KMS-11 (cell line): ENCODE data around the gene PROC.
A peak's percentile ranks its signal among the peaks of the same experiment; 100 is the strongest.

Experiments used
- H2AFZ ChIP-seq: fragments of 200-600 bp; sonication (generic); 2 replicates; pipeline ENCODE4 v1.6.1; 2016; ENCODE audit warnings: antibody characterized with exemption, mixed run types, low read depth
- H3K27ac ChIP-seq: fragments of 200-600 bp; sonication (generic); 2 replicates; pipeline ENCODE4 v1.6.1; 2016; ENCODE audit warnings: mild to moderate bottlenecking, mixed run types
- H3K27me3 ChIP-seq: fragments of 200-600 bp; sonication (generic); 2 replicates; pipeline ENCODE4 v1.6.1; 2017; ENCODE audit warnings: mild to moderate bottlenecking, low read depth, mixed run types, moderate library complexity; ENCODE audit not compliant: insufficient read depth
- H3K36me3 ChIP-seq: fragments of 200-600 bp; sonication (generic); 2 replicates; pipeline ENCODE4 v1.6.1; 2017; ENCODE audit warnings: mild to moderate bottlenecking, mixed run types; ENCODE audit not compliant: insufficient read depth
- H3K4me1 ChIP-seq: fragments of 200-600 bp; sonication (generic); 2 replicates; pipeline ENCODE4 v1.6.1; 2016; ENCODE audit warnings: mild to moderate bottlenecking, low read depth, mixed run types; ENCODE audit not compliant: poor library complexity, severe bottlenecking
- H3K4me2 ChIP-seq: fragments of 200-600 bp; sonication (generic); 2 replicates; pipeline ENCODE4 v1.7.0; 2016; ENCODE audit warnings: mild to moderate bottlenecking, mixed run types
- H3K4me3 ChIP-seq: fragments of 200-600 bp; sonication (generic); IDR thresholded peaks from 2 replicates; pipeline ENCODE4 v1.6.1; 2017; ENCODE audit warnings: low read depth, low read length, mixed read lengths; ENCODE audit not compliant: insufficient read depth
- H3K79me2 ChIP-seq: fragments of 200-600 bp; sonication (generic); 2 replicates; pipeline ENCODE4 v1.6.1; 2016; ENCODE audit warnings: low read depth, mixed run types; ENCODE audit not compliant: insufficient read depth
- H3K9ac ChIP-seq: fragments of 200-600 bp; sonication (generic); 2 replicates; pipeline ENCODE4 v1.6.1; 2016; ENCODE audit warnings: mild to moderate bottlenecking, mixed run types
- H4K20me1 ChIP-seq: fragments of 200-600 bp; sonication (generic); 2 replicates; pipeline ENCODE4 v1.6.1; 2016; ENCODE audit warnings: mild to moderate bottlenecking, mixed run types; ENCODE audit not compliant: insufficient read depth
- CTCF ChIP-seq: fragments of 200-600 bp; sonication (generic); conservative IDR thresholded peaks from 2 replicates; pipeline ENCODE4 v1.6.1; 2017; ENCODE audit warnings: low read depth, mild to moderate bottlenecking, antibody characterized with exemption, low read length, moderate library complexity, mixed read lengths

Gene PROC

GRCh38 chr2:127381762-127382161 is 36.5 kb upstream of the PROC start:
- no peak overlapping the region for H3K4me3 ChIP-seq
- no peak overlapping the region for H3K9ac ChIP-seq
- peaks cover 84% of the 10 kb centered on the region; the same call in 1 of the 2 replicates for H3K79me2 ChIP-seq
- no peak overlapping the region for H3K4me2 ChIP-seq
- H4K20me1 ChIP-seq, result no peaks in the 10 kb centered on the region
- H2AFZ ChIP-seq, result no peak overlapping the region
- no peaks in the 10 kb centered on the region for H3K27me3 ChIP-seq
- no peak for TF ChIP-seq CTCF
- H3K36me3 ChIP-seq, result no peaks in the 10 kb centered on the region
- no peak overlapping the region for H3K27ac ChIP-seq
- peaks cover 12% of the 10 kb centered on the region for H3K4me1 ChIP-seq

GRCh38 chr2:127382831-127383230 is 35.4 kb upstream of the PROC start:
- H4K20me1 ChIP-seq, result no peaks in the 10 kb centered on the region

GRCh38 chr2:127384529-127384928 is 33.7 kb upstream of the PROC start:
- Histone ChIP-seq H3K36me3 (no peaks in the 10 kb centered on the region), H3K4me1 (peaks cover 24% of the 10 kb centered on the region), H2AFZ (no peak overlapping the region), H3K9ac (no peak overlapping the region), H3K4me3 (no peak overlapping the region), H3K79me2 (peaks cover 63% of the 10 kb centered on the region; the same call in 1 of the 2 replicates), H3K27ac (no peak overlapping the region), H3K4me2 (no peak overlapping the region), H3K27me3 (no peaks in the 10 kb centered on the region), H4K20me1 (no peaks in the 10 kb centered on the region)
- TF ChIP-seq CTCF, result no peak

More at GRCh38 chr2:127382831-127383230, 35.4 kb upstream of the PROC start:
- H3K27ac ChIP-seq, result no peak overlapping the region
- no peak overlapping the region for H3K9ac ChIP-seq
- no peak overlapping the region for H2AFZ ChIP-seq
- no peak overlapping the region for H3K4me2 ChIP-seq
- TF ChIP-seq CTCF, result no peak
- no peaks in the 10 kb centered on the region for H3K36me3 ChIP-seq
- no peak overlapping the region for H3K4me3 ChIP-seq
- peaks cover 75% of the 10 kb centered on the region; the same call in 1 of the 2 replicates for H3K79me2 ChIP-seq
- no peaks in the 10 kb centered on the region for H3K27me3 ChIP-seq
- H3K4me1 ChIP-seq, result peaks cover 12% of the 10 kb centered on the region

- Histone ChIP-seq H3K4me3 (peak overlapping the region; percentile 39), H3K4me1 (peaks cover 31% of the 10 kb centered on the region), H3K27ac (peak overlapping the region; percentile 97; the same call in 1 of the 2 replicates), H3K4me2 (peak overlapping the region; percentile 64), H4K20me1 (no peaks in the 10 kb centered on the region), H3K9ac (no peak overlapping the region; the same call in 1 of the 2 replicates), H3K27me3 (no peaks in the 10 kb centered on the region), H2AFZ (no peak overlapping the region), H3K36me3 (no peaks in the 10 kb centered on the region), H3K79me2 (peaks cover 47% of the 10 kb centered on the region; the same call in 1 of the 2 replicates)
- no peak for TF ChIP-seq CTCF
These were observed 32.0 kb upstream of the PROC start for GRCh38 chr2:127386246-127386645.
